ENCODE results near the gene ACSM6.

- no peak for TF ChIP-seq POLR2A (IDR thresholded peaks at IDR 0.05)
- no peak for TF ChIP-seq CTCF (IDR thresholded peaks at IDR 0.05)
Observed at GRCh38 chr10:95260909-95261552, 67.0 kb downstream of the ACSM6 start.

Data from right lobe of liver (tissue), 4 donors.